ENCODE results near the gene STXBP5.

Gene STXBP5

DNA sequence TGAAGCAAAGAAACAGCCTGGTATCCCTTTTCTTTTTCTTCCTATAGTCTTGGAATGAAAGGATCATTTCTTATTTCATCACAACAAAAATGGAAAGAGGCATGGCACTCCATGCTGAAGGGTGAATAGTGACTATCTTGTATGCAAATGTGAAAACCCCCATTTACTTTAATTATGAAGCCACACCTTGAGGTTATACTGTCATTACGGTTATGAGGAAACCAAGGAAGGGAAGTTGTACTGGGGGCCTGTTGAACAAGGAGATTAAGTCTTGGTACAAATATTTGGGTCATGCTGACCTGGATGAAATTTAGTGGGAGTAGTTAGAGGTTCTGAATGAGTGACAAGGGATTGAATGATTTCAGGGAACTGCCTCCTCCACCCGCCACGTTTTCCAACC lies 8.7 kb upstream of the STXBP5 start:
- no peak overlapping the region for H3K4me3 ChIP-seq (ENCODE audit: low read depth, low read length, poor library complexity, severe bottlenecking)
- H3K27me3 ChIP-seq (ENCODE audit: insufficient read depth, low read length): no peaks in the 10 kb centered on the region
- no peaks in the 10 kb centered on the region for H3K9me2 ChIP-seq (ENCODE audit: low read depth, low read length)
- no peaks in the 10 kb centered on the region for H3F3A ChIP-seq (ENCODE audit: insufficient read depth, low read length)
- H4K20me1 ChIP-seq (ENCODE audit: insufficient read depth, low read length): no peaks in the 10 kb centered on the region
- TF ChIP-seq, protein P1, sequence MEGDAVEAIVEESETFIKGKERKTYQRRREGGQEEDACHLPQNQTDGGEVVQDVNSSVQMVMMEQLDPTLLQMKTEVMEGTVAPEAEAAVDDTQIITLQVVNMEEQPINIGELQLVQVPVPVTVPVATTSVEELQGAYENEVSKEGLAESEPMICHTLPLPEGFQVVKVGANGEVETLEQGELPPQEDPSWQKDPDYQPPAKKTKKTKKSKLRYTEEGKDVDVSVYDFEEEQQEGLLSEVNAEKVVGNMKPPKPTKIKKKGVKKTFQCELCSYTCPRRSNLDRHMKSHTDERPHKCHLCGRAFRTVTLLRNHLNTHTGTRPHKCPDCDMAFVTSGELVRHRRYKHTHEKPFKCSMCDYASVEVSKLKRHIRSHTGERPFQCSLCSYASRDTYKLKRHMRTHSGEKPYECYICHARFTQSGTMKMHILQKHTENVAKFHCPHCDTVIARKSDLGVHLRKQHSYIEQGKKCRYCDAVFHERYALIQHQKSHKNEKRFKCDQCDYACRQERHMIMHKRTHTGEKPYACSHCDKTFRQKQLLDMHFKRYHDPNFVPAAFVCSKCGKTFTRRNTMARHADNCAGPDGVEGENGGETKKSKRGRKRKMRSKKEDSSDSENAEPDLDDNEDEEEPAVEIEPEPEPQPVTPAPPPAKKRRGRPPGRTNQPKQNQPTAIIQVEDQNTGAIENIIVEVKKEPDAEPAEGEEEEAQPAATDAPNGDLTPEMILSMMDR (IDR thresholded peaks at IDR 0.05; ENCODE audit: low read length): no peak
- no peak for TF ChIP-seq EZH2 (IDR thresholded peaks at IDR 0.05; ENCODE audit: borderline replicate concordance, low read length)
- H3K9ac ChIP-seq (ENCODE audit: low read length): no peak overlapping the region
- H3K79me2 ChIP-seq (ENCODE audit: insufficient read depth, low read length): no peaks in the 10 kb centered on the region
- no peak overlapping the region for H3K4me2 ChIP-seq (ENCODE audit: low read length)
- no peaks in the 10 kb centered on the region for H3K9me3 ChIP-seq (ENCODE audit: low read length)
- H3K4me1 ChIP-seq (ENCODE audit: insufficient read depth, low read length, severe bottlenecking): no peaks in the 10 kb centered on the region
- no peaks in the 10 kb centered on the region for H3K36me3 ChIP-seq (ENCODE audit: insufficient read depth, low read length)
- H2AFZ ChIP-seq (ENCODE audit: low read length): no peak overlapping the region
- H3K27ac ChIP-seq (ENCODE audit: low read depth, low read length, poor library complexity, severe bottlenecking): no peak overlapping the region

DNA sequence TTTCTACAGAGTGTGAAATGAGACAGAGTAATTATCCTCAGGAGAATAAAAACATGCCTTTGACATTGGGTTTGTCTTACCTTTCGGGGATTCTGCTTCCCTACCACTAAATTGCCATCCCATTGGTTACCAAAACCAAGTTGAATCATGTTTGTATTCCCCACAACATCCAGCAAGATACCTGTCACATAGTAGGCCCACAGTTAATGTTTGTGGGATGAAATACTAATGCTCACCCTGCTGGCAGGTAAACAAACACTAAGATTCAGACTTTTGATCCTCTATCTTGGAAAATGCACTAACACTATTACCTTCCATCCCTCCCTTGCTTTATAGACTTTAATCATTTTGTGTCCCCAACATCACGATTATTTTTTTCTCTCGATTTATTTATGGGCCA lies 8.2 kb upstream of the STXBP5 start:
- Histone ChIP-seq H3K9me2 (ENCODE audit: low read depth, low read length) (no peaks in the 10 kb centered on the region), H3K27me3 (ENCODE audit: insufficient read depth, low read length) (no peaks in the 10 kb centered on the region), H2AFZ (ENCODE audit: low read length) (no peak overlapping the region), H3K4me2 (ENCODE audit: low read length) (no peak overlapping the region), H3K9ac (ENCODE audit: low read length) (no peak overlapping the region), H3K27ac (ENCODE audit: low read depth, low read length, poor library complexity, severe bottlenecking) (no peak overlapping the region), H3F3A (ENCODE audit: insufficient read depth, low read length) (no peaks in the 10 kb centered on the region), H3K79me2 (ENCODE audit: insufficient read depth, low read length) (no peaks in the 10 kb centered on the region), H3K36me3 (ENCODE audit: insufficient read depth, low read length) (no peaks in the 10 kb centered on the region), H4K20me1 (ENCODE audit: insufficient read depth, low read length) (no peaks in the 10 kb centered on the region), H3K9me3 (ENCODE audit: low read length) (no peaks in the 10 kb centered on the region), H3K4me1 (ENCODE audit: insufficient read depth, low read length, severe bottlenecking) (no peaks in the 10 kb centered on the region), H3K4me3 (ENCODE audit: low read depth, low read length, poor library complexity, severe bottlenecking) (no peak overlapping the region)
- no peak for TF ChIP-seq EZH2 (IDR thresholded peaks at IDR 0.05; ENCODE audit: borderline replicate concordance, low read length)
- TF ChIP-seq, protein P1 (IDR thresholded peaks at IDR 0.05; ENCODE audit: low read length): no peak

DNA sequence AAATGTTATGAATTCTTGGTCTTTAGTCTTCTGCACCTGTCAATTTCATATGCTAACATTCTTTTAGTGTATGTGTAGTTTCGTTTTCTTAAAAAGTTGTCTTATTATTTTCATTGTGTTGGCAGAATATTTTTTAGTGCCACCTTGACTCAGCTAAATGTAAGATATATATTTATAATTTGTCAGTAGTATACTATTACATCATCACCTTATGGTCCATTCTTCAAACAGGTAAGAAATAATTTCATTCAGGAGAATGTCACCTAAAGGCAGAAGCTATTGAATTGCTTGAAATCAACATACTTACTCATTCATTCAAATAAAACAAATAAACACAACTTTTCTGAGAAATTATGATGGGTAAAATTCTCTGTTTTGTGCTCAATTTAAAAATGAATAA lies 3.5 kb upstream of the STXBP5 start:
- H4K20me1 ChIP-seq (ENCODE audit: insufficient read depth, low read length): no peaks in the 10 kb centered on the region
- peaks cover 21% of the 10 kb centered on the region for H3K4me1 ChIP-seq (ENCODE audit: insufficient read depth, low read length, severe bottlenecking)
- no peak overlapping the region for H2AFZ ChIP-seq (ENCODE audit: low read length)
- H3K4me3 ChIP-seq (ENCODE audit: low read depth, low read length, poor library complexity, severe bottlenecking): no peak overlapping the region
- no peak overlapping the region for H3K27ac ChIP-seq (ENCODE audit: low read depth, low read length, poor library complexity, severe bottlenecking)
- H3K9me2 ChIP-seq (ENCODE audit: low read depth, low read length): no peaks in the 10 kb centered on the region
- no peaks in the 10 kb centered on the region for H3K27me3 ChIP-seq (ENCODE audit: insufficient read depth, low read length)
- no peaks in the 10 kb centered on the region for H3F3A ChIP-seq (ENCODE audit: insufficient read depth, low read length)
- TF ChIP-seq, protein P1 (IDR thresholded peaks at IDR 0.05; ENCODE audit: low read length): no peak
- TF ChIP-seq EZH2 (IDR thresholded peaks at IDR 0.05; ENCODE audit: borderline replicate concordance, low read length): no peak
- no peaks in the 10 kb centered on the region for H3K36me3 ChIP-seq (ENCODE audit: insufficient read depth, low read length)
- no peak overlapping the region for H3K4me2 ChIP-seq (ENCODE audit: low read length)
- peaks cover 14% of the 10 kb centered on the region for H3K79me2 ChIP-seq (ENCODE audit: insufficient read depth, low read length)
- no peak overlapping the region for H3K9ac ChIP-seq (ENCODE audit: low read length)
- H3K9me3 ChIP-seq (ENCODE audit: low read length): no peaks in the 10 kb centered on the region
